AG04450 (cell line): Measurements from ENCODE around the gene NAA80. TPM values are rescaled to one million over a fixed set of nuclear protein-coding genes. Genes with fewer than 3 reads are reported as not detected.
"Not testable (repeated sequence)": the region's sequence is repeated elsewhere in the genome, so short reads cannot be mapped to it uniquely, and the experiment has no call there.

ENCODE experiments used
- CTCF ChIA-PET: fragments of 300-600, 350-600 bp; formaldehyde crosslinking; extraction: SDS; loops from one replicate; lab custom pipeline; 2022; ENCODE audit warnings: antibody characterized with exemption, inconsistent platforms; lab: Charles Lee
- POLR2A ChIA-PET: fragments of 350-600 bp; formaldehyde crosslinking; extraction: SDS; loops from one replicate; lab custom pipeline; 2021; ENCODE audit warnings: antibody characterized with exemption, inconsistent platforms; lab: Yijun Ruan, JAX
- DNase-seq: peaks from one replicate; pipeline ENCODE4 v3.0.0-alpha.2; 2011; ENCODE audit warnings: low read depth, low spot score
- H3K27ac ChIP-seq: one replicate; pipeline ENCODE4 v1.5.1; 2012; ENCODE audit warnings: low read depth, low read length, control low read depth
- H3K27me3 ChIP-seq: one replicate; pipeline ENCODE4 v1.6.0; 2012; ENCODE audit warnings: low read length; ENCODE audit not compliant: control insufficient read depth, insufficient read depth
- H3K4me3 ChIP-seq: 2 replicates; pipeline ENCODE4 v1.5.1; 2011; ENCODE audit warnings: mild to moderate bottlenecking, low read depth, low read length, control low read depth
- H3K9me3 ChIP-seq: 2 replicates; pipeline ENCODE4 v1.5.1; 2012; ENCODE audit warnings: low read length; ENCODE audit not compliant: control insufficient read depth, insufficient read depth
- CTCF ChIP-seq: IDR thresholded peaks from 2 replicates; pipeline ENCODE4 v1.5.1; 2011; ENCODE audit warnings: low read depth, low read length, control low read depth, inconsistent platforms
- polyA plus RNA-seq: library from polyadenylated mRNA; depleted of rRNA; stranded (reverse); fragments of >200 nt; gene quantifications from 2 replicates; pipeline ENCODE4 v1.2.3, GENCODE V29; 2011

The NAA80 gene
- polyA plus RNA-seq, 1 experiment: 2.0 TPM

GRCh38 chr3:50263478-50264382, 35.5 kb downstream of the NAA80 start:
- Histone ChIP-seq H3K9me3 (no peaks in the 10 kb centered on the region; the same call in 1 of the 2 replicates), H3K4me3 (peak overlapping the region; percentile 10; the same call in 1 of the 2 replicates), H3K27me3 (no peaks in the 10 kb centered on the region), H3K27ac (peak overlapping the region; percentile 81)
- POLR2A ChIA-PET: interaction anchor here (0.5 to 1.5 kb wide), 8 partner anchors 12 to 137 kb away, joined by 3 to 18 read pairs (median 4); partner anchors contain the start of genes GNAI2 and LSMEM2
- CTCF ChIA-PET: interaction anchor here (1.0 to 2.8 kb wide), 4 partner anchors 8 to 37 kb away, joined by 3 to 22 read pairs (median 4); no protein-coding TSS in a partner anchor
- no peak for TF ChIP-seq CTCF
- no peak for DNase-seq

- no peaks in the 10 kb centered on the region for H3K27me3 ChIP-seq
- H3K9me3 ChIP-seq: no peaks in the 10 kb centered on the region; the same call in 1 of the 2 replicates
- H3K4me3 ChIP-seq: no peak overlapping the region
- ChIA-PET POLR2A (interaction anchor here (0.5 kb wide), 1 partner anchor 59 kb away, joined by 3 read pairs; no protein-coding TSS in a partner anchor), CTCF (interaction anchor here (1.0 to 2.8 kb wide), 3 partner anchors 12 to 36 kb away, joined by 3 to 22 read pairs (median 4); no protein-coding TSS in a partner anchor)
- no peak for TF ChIP-seq CTCF
- H3K27ac ChIP-seq: no peak overlapping the region
- DNase-seq: no peak
Observed at GRCh38 chr3:50262778-50263177, 36.4 kb downstream of the NAA80 start.

- DNase-seq, H3K4me3 ChIP-seq, H3K9me3 ChIP-seq, H3K27ac ChIP-seq, POLR2A ChIA-PET, H3K27me3 ChIP-seq: not testable (repeated sequence)
- CTCF ChIA-PET: interaction anchor here (0.8 to 1.7 kb wide), 2 partner anchors 13 to 15 kb away, joined by 6 read pairs; no protein-coding TSS in a partner anchor
Observed at GRCh38 chr3:50262200-50262599, 37.0 kb downstream of the NAA80 start.

GRCh38 chr3:50261505-50261904, 37.7 kb downstream of the NAA80 start:
- DNase-seq: no peak
- no peak for TF ChIP-seq CTCF
- ChIA-PET POLR2A (no interaction called here), CTCF (interaction anchor here (0.8 to 1.7 kb wide), 3 partner anchors 13 to 33 kb away, joined by 3 to 6 read pairs (median 6); no protein-coding TSS in a partner anchor)
- H3K27me3 ChIP-seq: no peaks in the 10 kb centered on the region
- H3K4me3 ChIP-seq: no peak overlapping the region
- no peak overlapping the region for H3K27ac ChIP-seq
- no peaks in the 10 kb centered on the region; the same call in 1 of the 2 replicates for H3K9me3 ChIP-seq

- Histone ChIP-seq H3K9me3 (no peaks in the 10 kb centered on the region; the same call in 1 of the 2 replicates), H3K27me3 (no peaks in the 10 kb centered on the region), H3K4me3 (no peak overlapping the region; the same call in 1 of the 2 replicates), H3K27ac (no peak overlapping the region)
- POLR2A ChIA-PET: no interaction called here
- CTCF ChIA-PET: interaction anchor here (0.8 to 1.7 kb wide), 3 partner anchors 14 to 32 kb away, joined by 3 to 6 read pairs (median 3); no protein-coding TSS in a partner anchor
- no peak for DNase-seq
- TF ChIP-seq CTCF: no peak
Observed at GRCh38 chr3:50260942-50261441, 38.2 kb downstream of the NAA80 start.
